ENCODE data around the gene S100A8. TPM values are rescaled to one million over a fixed set of nuclear protein-coding genes. Genes with fewer than 3 reads are reported as not detected.

S100A8 gene
- total RNA-seq, 1 experiment from 2014 or later = not detected

DNA sequence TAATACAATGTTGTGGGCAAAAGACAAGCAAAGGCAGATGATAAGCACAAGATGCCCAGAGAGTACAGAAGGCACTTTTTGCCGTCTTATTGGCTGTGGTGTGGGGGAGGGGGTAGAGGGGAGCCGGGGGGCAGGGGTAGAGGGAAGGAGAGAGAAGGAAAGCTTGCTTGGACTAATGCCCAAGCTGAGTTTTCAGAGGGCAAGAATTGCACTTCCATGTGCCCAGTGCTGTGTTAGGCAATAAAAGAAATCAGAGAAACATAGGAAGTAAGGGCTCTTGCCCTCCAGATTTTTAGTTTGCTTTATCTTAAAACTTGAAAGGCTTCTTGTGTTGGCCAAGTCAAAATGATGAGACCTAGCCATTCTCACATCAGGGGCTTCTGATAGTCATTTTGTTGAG is 23.8 kb downstream of the S100A8 start:
- Mint-ChIP-seq H3K9me3 (ENCODE audit: unreplicated experiment) (no peaks in the 10 kb centered on the region), H3K27ac (ENCODE audit: unreplicated experiment) (no peak overlapping the region), H3K4me3 (ENCODE audit: unreplicated experiment) (no peak overlapping the region), H3K36me3 (ENCODE audit: insufficient read depth, unreplicated experiment) (no peaks in the 10 kb centered on the region), H3K4me1 (ENCODE audit: low read depth, unreplicated experiment) (peaks cover 6% of the 10 kb centered on the region), H3K27me3 (ENCODE audit: insufficient read depth, unreplicated experiment) (no peaks in the 10 kb centered on the region)
- CTCF ChIA-PET = no interaction called here
- H3K9me3 ChIP-seq = no peaks in the 10 kb centered on the region
- no peaks in the 10 kb centered on the region for H3K36me3 ChIP-seq (ENCODE audit: control insufficient read depth, insufficient read depth, low read length)
- no peaks in the 10 kb centered on the region for H3K27me3 ChIP-seq (replicated peaks; ENCODE audit: control insufficient read depth, insufficient read depth, low read length)
- H3K4me3 ChIP-seq (ENCODE audit: low read depth, low read length) = no peak overlapping the region
- H3K4me1 ChIP-seq = peaks cover 28% of the 10 kb centered on the region
- POLR2A ChIA-PET = no interaction called here
- no TSS peak for BruUV-seq (replicated peaks)
- intact Hi-C loops (cut with micrococcal nuclease; ENCODE audit: unreplicated experiment) = no loop called here
- TF ChIP-seq, protein P1, sequence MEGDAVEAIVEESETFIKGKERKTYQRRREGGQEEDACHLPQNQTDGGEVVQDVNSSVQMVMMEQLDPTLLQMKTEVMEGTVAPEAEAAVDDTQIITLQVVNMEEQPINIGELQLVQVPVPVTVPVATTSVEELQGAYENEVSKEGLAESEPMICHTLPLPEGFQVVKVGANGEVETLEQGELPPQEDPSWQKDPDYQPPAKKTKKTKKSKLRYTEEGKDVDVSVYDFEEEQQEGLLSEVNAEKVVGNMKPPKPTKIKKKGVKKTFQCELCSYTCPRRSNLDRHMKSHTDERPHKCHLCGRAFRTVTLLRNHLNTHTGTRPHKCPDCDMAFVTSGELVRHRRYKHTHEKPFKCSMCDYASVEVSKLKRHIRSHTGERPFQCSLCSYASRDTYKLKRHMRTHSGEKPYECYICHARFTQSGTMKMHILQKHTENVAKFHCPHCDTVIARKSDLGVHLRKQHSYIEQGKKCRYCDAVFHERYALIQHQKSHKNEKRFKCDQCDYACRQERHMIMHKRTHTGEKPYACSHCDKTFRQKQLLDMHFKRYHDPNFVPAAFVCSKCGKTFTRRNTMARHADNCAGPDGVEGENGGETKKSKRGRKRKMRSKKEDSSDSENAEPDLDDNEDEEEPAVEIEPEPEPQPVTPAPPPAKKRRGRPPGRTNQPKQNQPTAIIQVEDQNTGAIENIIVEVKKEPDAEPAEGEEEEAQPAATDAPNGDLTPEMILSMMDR (IDR thresholded peaks at IDR 0.05; ENCODE audit: insufficient read depth in 1 of 2, low read depth in 1 of 2, low read length in 1 of 2, severe bottlenecking in 1 of 2, unreplicated experiment in 1 of 2) = no peak
- no peak for DNase-seq

DNA sequence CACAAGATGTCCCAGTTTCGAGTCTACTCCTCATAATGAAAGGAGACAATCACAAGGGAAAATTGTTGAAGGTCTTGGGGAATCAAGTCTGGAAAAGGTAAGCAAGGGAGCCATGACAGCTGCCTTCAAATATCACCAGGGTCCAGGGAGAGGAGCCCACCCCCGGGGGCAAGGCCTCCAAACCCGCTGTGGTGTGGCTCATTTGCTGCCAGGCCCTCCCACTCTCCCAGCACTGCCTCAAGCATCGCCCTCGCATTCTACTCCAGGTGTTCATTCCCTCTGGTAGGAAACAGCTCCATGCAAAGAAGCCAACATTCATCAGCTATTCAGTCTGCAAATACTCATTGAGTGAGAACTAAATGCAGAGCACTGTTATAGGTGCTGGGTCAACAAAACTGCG is 24.6 kb downstream of the S100A8 start:
- CTCF ChIA-PET = interaction anchor here (0.7 kb wide), 1 partner anchor 22 kb away, joined by 3 read pairs; no protein-coding TSS in a partner anchor
- POLR2A ChIA-PET = no interaction called here
- Mint-ChIP-seq H3K27ac (ENCODE audit: unreplicated experiment) (no peak overlapping the region), H3K27me3 (ENCODE audit: insufficient read depth, unreplicated experiment) (no peaks in the 10 kb centered on the region), H3K4me3 (ENCODE audit: unreplicated experiment) (no peak overlapping the region), H3K36me3 (ENCODE audit: insufficient read depth, unreplicated experiment) (no peaks in the 10 kb centered on the region), H3K9me3 (ENCODE audit: unreplicated experiment) (no peaks in the 10 kb centered on the region), H3K4me1 (ENCODE audit: low read depth, unreplicated experiment) (peaks cover 6% of the 10 kb centered on the region)
- TF ChIP-seq, protein P1 (IDR thresholded peaks at IDR 0.05; ENCODE audit: insufficient read depth in 1 of 2, low read depth in 1 of 2, low read length in 1 of 2, severe bottlenecking in 1 of 2, unreplicated experiment in 1 of 2) = no peak
- H3K36me3 ChIP-seq (ENCODE audit: control insufficient read depth, insufficient read depth, low read length) = no peaks in the 10 kb centered on the region
- no peaks in the 10 kb centered on the region for H3K9me3 ChIP-seq
- no peak overlapping the region for H3K4me3 ChIP-seq (ENCODE audit: low read depth, low read length)
- peaks cover 28% of the 10 kb centered on the region for H3K4me1 ChIP-seq
- BruUV-seq (replicated peaks) = no TSS peak
- intact Hi-C loops (cut with micrococcal nuclease; ENCODE audit: unreplicated experiment) = no loop called here
- DNase-seq = no peak
- H3K27me3 ChIP-seq (replicated peaks; ENCODE audit: control insufficient read depth, insufficient read depth, low read length) = no peaks in the 10 kb centered on the region

DNA sequence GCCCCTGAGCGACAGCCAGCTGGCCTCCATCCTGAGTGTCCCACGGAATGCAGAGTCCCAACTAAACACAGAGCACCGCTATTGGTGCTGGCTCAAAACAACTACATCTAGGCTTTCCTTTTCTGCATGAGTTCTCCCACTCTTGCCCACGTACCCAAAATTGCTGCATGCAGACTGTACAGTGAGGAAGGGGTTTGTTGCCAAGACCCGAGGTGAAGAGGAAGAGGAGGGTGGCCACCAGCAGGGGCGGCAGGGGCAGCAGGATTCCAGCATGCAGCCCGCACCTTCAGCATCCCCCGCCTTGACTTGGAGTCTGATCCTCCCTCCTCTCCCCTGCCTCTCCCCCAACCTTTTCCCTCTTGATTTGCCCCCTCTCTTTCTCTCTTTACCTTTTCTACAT is 25.2 kb downstream of the S100A8 start:
- intact Hi-C loops (cut with micrococcal nuclease; ENCODE audit: unreplicated experiment) = no loop called here
- Mint-ChIP-seq H3K4me3 (ENCODE audit: unreplicated experiment) (no peak overlapping the region), H3K27ac (ENCODE audit: unreplicated experiment) (no peak overlapping the region), H3K4me1 (ENCODE audit: low read depth, unreplicated experiment) (peaks cover 6% of the 10 kb centered on the region), H3K36me3 (ENCODE audit: insufficient read depth, unreplicated experiment) (no peaks in the 10 kb centered on the region), H3K27me3 (ENCODE audit: insufficient read depth, unreplicated experiment) (no peaks in the 10 kb centered on the region), H3K9me3 (ENCODE audit: unreplicated experiment) (no peaks in the 10 kb centered on the region)
- no peaks in the 10 kb centered on the region for H3K9me3 ChIP-seq
- TF ChIP-seq, protein P1 (IDR thresholded peaks at IDR 0.05; ENCODE audit: insufficient read depth in 1 of 2, low read depth in 1 of 2, low read length in 1 of 2, severe bottlenecking in 1 of 2, unreplicated experiment in 1 of 2) = no peak
- CTCF ChIA-PET = interaction anchor here (0.7 kb wide), 1 partner anchor 22 kb away, joined by 3 read pairs; no protein-coding TSS in a partner anchor
- H3K36me3 ChIP-seq (ENCODE audit: control insufficient read depth, insufficient read depth, low read length) = no peaks in the 10 kb centered on the region
- no peak for DNase-seq
- peaks cover 28% of the 10 kb centered on the region for H3K4me1 ChIP-seq
- no peak overlapping the region for H3K4me3 ChIP-seq (ENCODE audit: low read depth, low read length)
- no peaks in the 10 kb centered on the region for H3K27me3 ChIP-seq (replicated peaks; ENCODE audit: control insufficient read depth, insufficient read depth, low read length)
- no TSS peak for BruUV-seq (replicated peaks)
- POLR2A ChIA-PET = no interaction called here

Data from Caco-2 (cell line).